Measurements from ENCODE around the gene HNRNPUL2. TPM values are rescaled to one million over a fixed set of nuclear protein-coding genes. Genes with fewer than 3 reads are reported as not detected.
A peak's percentile ranks its signal among the peaks of the same experiment; 100 is the strongest.

Gene HNRNPUL2
- total RNA-seq, 1 donor, result 17.3 TPM

DNA sequence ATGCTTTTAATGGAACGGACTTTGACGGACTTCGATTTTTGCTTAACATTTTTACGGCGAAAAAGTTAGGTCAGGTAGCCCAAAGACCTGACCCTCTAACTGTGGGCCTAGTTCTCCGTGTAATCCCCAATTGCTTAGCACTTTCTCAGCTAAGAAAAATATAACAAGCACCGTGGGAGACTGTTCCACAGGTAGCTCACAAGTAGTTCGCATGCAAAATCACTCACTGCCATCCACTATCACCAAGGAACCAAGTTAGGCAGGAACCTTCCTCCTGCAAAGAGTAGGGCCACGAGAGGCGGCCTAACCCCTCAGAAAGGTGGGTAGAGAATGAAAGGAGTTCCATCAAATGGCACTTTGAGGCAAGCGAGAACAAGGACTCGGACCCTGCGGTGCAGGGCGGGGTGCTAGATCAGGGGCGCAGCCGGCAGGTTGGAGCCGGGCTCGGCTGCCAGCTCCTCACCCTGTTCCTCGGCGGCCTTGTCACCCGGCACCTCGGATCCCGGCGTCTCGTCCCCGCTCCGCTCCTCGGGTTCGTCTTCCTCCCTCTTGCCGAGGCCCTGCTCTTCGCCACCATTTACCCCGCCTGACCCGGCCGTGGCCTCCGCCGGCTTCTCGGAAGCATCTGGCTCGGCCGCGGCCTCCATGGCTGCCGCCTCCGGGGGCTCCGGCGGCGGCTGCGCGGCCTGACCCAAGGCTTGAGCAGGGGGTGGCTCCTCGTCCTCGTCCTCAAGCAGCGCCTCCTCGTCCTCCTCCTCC, 922 bp downstream of the HNRNPUL2 start:
- TF ChIP-seq, protein P1, sequence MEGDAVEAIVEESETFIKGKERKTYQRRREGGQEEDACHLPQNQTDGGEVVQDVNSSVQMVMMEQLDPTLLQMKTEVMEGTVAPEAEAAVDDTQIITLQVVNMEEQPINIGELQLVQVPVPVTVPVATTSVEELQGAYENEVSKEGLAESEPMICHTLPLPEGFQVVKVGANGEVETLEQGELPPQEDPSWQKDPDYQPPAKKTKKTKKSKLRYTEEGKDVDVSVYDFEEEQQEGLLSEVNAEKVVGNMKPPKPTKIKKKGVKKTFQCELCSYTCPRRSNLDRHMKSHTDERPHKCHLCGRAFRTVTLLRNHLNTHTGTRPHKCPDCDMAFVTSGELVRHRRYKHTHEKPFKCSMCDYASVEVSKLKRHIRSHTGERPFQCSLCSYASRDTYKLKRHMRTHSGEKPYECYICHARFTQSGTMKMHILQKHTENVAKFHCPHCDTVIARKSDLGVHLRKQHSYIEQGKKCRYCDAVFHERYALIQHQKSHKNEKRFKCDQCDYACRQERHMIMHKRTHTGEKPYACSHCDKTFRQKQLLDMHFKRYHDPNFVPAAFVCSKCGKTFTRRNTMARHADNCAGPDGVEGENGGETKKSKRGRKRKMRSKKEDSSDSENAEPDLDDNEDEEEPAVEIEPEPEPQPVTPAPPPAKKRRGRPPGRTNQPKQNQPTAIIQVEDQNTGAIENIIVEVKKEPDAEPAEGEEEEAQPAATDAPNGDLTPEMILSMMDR (IDR thresholded peaks at IDR 0.05; ENCODE audit: insufficient read depth, low read depth, low read length), result no peak
- DNase-seq (ENCODE audit: low read depth), result no peak
- peak overlapping the region; percentile 91 for H3K4me3 ChIP-seq (ENCODE audit: low read depth, low read length)

DNA sequence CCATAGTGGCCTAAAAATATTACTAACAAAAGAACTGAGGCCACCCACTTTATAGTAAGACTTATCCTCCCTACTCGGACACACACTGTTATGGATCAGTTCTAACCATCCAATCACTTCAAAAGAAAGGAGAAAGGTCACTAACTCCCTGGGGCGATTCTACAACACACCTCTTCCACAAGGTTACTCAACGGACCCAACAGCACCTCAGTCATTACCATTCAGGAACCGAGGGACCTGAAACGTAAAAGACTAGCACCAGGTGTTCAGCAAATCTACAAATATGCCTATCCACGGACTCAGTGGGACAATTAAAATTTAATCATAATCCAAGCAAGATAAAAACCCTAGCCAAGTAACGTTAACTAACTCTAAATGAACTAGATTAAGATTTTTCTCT, 1.6 kb downstream of the HNRNPUL2 start:
- H3K4me3 ChIP-seq (ENCODE audit: low read depth, low read length), result peak overlapping the region; percentile 91
- no peak for DNase-seq (ENCODE audit: low read depth)
- TF ChIP-seq, protein P1 (IDR thresholded peaks at IDR 0.05; ENCODE audit: insufficient read depth, low read depth, low read length), result no peak

DNA sequence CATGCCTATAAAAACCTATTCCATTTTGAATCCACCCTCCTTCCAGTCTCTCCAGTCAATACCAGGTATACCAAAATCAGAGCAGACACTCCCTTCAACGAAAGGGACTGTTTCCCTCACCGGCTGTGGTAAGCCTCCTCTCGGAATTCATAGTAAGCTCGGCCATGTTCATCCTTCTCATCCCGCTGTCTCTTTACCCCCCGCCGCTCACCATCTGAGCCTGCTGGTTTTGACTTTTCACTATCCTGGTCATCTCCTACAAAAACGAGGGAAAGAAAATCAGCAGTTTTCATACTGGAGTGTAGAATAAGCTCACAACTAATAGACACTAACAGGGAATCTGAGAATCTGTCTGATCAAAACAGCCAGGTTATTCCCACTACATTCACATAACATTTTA, 3.1 kb downstream of the HNRNPUL2 start:
- TF ChIP-seq, protein P1 (IDR thresholded peaks at IDR 0.05; ENCODE audit: insufficient read depth, low read depth, low read length), result no peak
- DNase-seq (ENCODE audit: low read depth), result no peak
- H3K4me3 ChIP-seq (ENCODE audit: low read depth, low read length), result peak overlapping the region; percentile 91

DNA sequence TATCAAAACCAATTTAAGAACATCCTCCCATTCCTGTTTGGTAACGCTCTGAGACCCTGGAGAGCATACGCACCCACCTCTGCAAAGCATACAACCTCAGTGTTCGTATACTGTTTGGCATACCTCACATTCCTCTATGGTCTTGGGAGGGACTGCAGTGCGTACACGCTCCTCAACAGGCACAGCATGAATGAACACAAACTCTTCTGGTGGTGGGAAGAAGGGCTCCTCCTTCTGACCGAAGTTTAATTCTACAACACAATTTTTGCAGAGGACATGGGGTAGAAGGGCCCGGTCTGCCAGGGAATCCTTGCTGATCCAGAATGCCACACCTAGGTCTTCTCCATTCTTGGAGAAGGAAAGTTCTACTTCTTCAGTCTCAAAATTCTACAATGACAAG, 5.3 kb downstream of the HNRNPUL2 start:
- TF ChIP-seq, protein P1 (IDR thresholded peaks at IDR 0.05; ENCODE audit: insufficient read depth, low read depth, low read length), result no peak
- DNase-seq (ENCODE audit: low read depth), result peak; percentile 33

DNA sequence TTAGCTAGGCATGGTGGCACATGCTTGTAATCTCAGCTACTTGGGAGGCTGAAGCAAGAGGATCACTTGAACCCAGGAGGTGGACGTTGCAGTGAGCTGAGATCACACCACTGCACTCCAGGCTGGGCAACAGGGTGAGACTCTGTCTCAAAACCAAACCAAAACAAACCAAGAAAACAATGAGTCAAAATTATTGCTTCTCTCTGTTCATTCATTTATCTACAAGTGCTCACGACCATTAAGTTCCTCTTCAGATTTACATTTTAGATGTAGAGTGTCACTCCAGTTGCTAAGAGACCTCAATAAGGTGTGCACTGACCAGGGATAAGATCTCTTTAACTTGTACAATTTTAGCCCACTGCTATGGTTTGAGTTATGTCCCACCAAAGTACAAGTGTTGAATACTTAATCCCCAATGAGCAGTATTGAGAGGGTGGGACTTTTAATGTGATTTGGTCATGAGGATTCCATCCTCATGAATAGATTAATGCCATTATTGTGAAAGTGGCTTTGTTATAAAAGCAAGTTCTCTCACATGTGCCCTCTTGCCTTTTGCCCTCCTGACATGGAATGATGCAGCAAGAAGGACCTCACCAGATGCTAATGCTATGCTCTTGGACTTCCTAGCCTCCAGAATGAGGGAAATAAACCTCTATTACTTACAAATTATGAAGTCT, 7.8 kb downstream of the HNRNPUL2 start:
- TF ChIP-seq, protein P1 (IDR thresholded peaks at IDR 0.05; ENCODE audit: insufficient read depth, low read depth, low read length), result no peak
- H3K4me3 ChIP-seq (ENCODE audit: low read depth, low read length), result no peak overlapping the region
- DNase-seq (ENCODE audit: low read depth), result peak; percentile 46

More for the DNA sequence above, 5.3 kb downstream of the HNRNPUL2 start:
- H3K4me3 ChIP-seq (ENCODE audit: low read depth, low read length), result no peak overlapping the region

DNA sequence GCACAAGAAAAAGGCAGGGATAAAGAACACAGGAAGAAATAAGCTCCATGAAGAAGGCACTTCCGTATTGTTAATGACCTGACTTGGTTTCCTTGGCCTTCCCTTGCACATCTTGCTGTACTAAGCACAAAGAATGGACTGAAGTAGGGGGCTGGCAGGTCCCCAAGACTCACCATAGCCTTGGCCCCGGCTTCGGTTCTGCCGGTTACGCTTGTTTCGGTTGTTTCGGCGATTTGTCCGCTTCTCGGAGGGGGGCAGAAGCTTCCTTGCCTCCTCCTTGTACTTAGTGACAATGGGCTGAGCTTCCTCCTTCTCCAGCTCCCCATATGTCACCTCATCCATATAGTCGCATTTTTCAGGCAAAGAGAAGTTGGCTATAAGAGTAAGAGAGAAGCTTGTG, 10.4 kb downstream of the HNRNPUL2 start:
- H3K4me3 ChIP-seq (ENCODE audit: low read depth, low read length), result no peak overlapping the region
- TF ChIP-seq, protein P1 (IDR thresholded peaks at IDR 0.05; ENCODE audit: insufficient read depth, low read depth, low read length), result no peak
- no peak for DNase-seq (ENCODE audit: low read depth)
